Hematopoietic multipotent progenitor cell treated with erythropoietin and hydrocortisone succinate and interleukin-3 and kit ligand, for 4 days (in vitro differentiated cells): Measurements from ENCODE around the gene RANBP10.
"Not testable (repeated sequence)": the region's sequence is repeated elsewhere in the genome, so short reads cannot be mapped to it uniquely, and the experiment has no call there.

Source experiments
- DNase-seq: peaks from one replicate; pipeline ENCODE4 v3.0.0-alpha.2; 2015

RANBP10 gene

GRCh38 chr16:67775273-67775672, 31.1 kb downstream of the RANBP10 start:
- DNase-seq, result no peak

- DNase-seq, result no peak
Observed at GRCh38 chr16:67774457-67774853, 31.9 kb downstream of the RANBP10 start.

GRCh38 chr16:67773569-67774456, 32.5 kb downstream of the RANBP10 start:
- DNase-seq, result no peak

GRCh38 chr16:67773099-67773498, 33.3 kb downstream of the RANBP10 start:
- peak; percentile 57 for DNase-seq

- no peak for DNase-seq
Observed at GRCh38 chr16:67770346-67770991, 35.9 kb downstream of the RANBP10 start.

- peak; percentile 26 for DNase-seq
Observed at GRCh38 chr16:67767953-67768352, 38.4 kb downstream of the RANBP10 start.

GRCh38 chr16:67766291-67766690, 40.1 kb downstream of the RANBP10 start:
- no peak for DNase-seq

- peak; percentile 58 for DNase-seq
Observed at GRCh38 chr16:67764158-67764667, 42.1 kb downstream of the RANBP10 start.

- peak; percentile 54 for DNase-seq
Observed at GRCh38 chr16:67763066-67763465, 43.3 kb downstream of the RANBP10 start.

GRCh38 chr16:67762385-67762784, 44.0 kb downstream of the RANBP10 start:
- no peak for DNase-seq

- DNase-seq, result no peak
Observed at GRCh38 chr16:67761924-67762323, 44.4 kb downstream of the RANBP10 start.

GRCh38 chr16:67760956-67761230, 45.5 kb downstream of the RANBP10 start:
- DNase-seq, result no peak

- peak; percentile 93 for DNase-seq
Observed at GRCh38 chr16:67760206-67760955, 46.0 kb downstream of the RANBP10 start.

- no peak for DNase-seq
Observed at GRCh38 chr16:67758966-67759365, 47.4 kb downstream of the RANBP10 start.

- no peak for DNase-seq
Observed at GRCh38 chr16:67758006-67758405, 48.4 kb downstream of the RANBP10 start.

GRCh38 chr16:67752641-67753040, 53.7 kb downstream of the RANBP10 start:
- no peak for DNase-seq

- DNase-seq, result not testable (repeated sequence)
Observed at GRCh38 chr16:67751331-67751730, 55.0 kb downstream of the RANBP10 start.

- no peak for DNase-seq
Observed at GRCh38 chr16:67750466-67750865, 55.9 kb downstream of the RANBP10 start.

GRCh38 chr16:67749436-67750078, 56.8 kb downstream of the RANBP10 start:
- no peak for DNase-seq

GRCh38 chr16:67748834-67749233, 57.5 kb downstream of the RANBP10 start:
- no peak for DNase-seq

GRCh38 chr16:67746846-67747245, 59.5 kb downstream of the RANBP10 start:
- DNase-seq, result peak; percentile 52

- no peak for DNase-seq
Observed at GRCh38 chr16:67741118-67741517, 65.2 kb downstream of the RANBP10 start.

GRCh38 chr16:67740391-67740790, 66.0 kb downstream of the RANBP10 start:
- DNase-seq, result no peak
